GM08714 (cell line): ENCODE data around the gene MTCP1.

ENCODE experiments used
- H3K4me3 ChIP-seq: fragments of 200-500 bp; sonication (Bioruptor generic); 2 replicates; pipeline ENCODE4 v1.5.1; 2014; ENCODE audit warnings: mild to moderate bottlenecking, low read length, inconsistent platforms
- ZNF274 ChIP-seq: IDR thresholded peaks from 2 replicates; pipeline ENCODE4 v1.6.1; 2012; ENCODE audit warnings: mild to moderate bottlenecking, low read depth, low read length

The MTCP1 gene

DNA sequence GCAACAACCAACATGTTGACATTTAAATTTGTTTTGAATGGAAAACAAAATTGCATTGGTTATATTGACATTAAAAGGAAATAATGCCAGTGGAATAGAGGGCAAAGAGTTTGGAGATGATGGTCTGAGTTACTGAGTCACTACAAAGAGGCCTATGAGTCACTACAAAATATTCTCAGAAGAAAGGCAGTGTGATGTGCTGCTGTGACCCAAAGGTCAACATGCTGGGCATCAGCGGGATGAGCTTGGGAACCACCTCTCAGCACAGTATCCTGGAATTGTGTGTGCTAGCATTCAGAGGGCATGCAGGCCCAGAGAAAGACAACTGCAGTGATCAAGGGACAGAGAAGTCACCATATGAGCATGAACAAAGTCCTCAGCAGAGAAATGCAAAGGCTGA lies 2.8 kb downstream of the MTCP1 start:
- no peak for TF ChIP-seq ZNF274
- H3K4me3 ChIP-seq, result no peak overlapping the region; the same call in 1 of the 2 replicates

DNA sequence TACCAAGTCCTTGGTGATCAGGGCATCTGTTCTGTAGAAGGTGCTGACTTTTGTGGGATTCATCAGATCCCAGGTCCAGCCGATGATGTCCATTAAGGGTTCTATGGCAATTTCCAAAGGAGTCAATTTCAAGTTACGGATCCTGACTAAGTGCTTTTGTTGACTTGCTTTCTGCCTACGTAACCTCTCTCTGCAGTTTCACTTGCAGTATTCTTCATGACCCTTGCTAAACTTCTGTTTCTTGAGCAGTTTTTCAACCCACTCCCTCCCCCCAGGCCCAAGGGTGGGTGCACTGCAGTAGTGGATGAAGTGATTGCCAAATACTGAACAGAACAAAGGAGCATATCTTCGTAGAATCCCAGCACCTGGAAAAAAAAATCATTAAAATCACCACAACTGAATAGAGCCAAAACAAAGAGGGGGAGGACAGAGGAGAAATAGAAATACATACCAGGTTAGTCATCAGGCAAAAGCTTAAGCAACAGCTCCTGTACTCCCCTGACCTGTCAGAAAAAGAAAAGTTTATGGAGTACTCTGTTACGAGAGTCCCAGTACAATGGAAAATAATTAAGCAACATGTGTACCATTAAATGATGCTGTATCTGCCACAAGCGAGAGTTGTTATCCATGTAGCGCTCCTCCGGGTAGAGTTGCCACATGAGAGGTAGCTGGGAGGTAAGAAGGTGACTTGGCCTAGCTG lies 5.8 kb downstream of the MTCP1 start:
- no peak for TF ChIP-seq ZNF274
- no peak overlapping the region for H3K4me3 ChIP-seq

DNA sequence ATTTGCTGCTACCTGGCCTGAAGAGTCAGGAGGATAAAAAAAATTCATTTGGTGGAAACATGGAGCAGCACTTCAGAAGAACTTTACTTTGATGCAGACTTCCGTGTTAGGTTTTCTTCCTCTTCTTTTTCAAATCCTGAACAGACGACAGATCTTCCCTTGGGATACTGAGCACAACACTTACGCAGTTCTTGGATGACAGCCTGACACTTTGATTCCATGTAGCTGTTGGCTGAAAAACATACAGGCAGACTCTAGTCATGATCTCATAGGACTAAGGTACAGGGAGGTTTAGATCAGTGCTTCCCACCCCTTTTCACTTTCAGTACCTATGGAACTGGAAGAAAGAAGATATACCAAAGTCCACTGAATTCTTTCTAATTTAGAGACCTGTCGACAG lies 9.2 kb downstream of the MTCP1 start:
- TF ChIP-seq ZNF274, result no peak
- H3K4me3 ChIP-seq, result no peak overlapping the region

DNA sequence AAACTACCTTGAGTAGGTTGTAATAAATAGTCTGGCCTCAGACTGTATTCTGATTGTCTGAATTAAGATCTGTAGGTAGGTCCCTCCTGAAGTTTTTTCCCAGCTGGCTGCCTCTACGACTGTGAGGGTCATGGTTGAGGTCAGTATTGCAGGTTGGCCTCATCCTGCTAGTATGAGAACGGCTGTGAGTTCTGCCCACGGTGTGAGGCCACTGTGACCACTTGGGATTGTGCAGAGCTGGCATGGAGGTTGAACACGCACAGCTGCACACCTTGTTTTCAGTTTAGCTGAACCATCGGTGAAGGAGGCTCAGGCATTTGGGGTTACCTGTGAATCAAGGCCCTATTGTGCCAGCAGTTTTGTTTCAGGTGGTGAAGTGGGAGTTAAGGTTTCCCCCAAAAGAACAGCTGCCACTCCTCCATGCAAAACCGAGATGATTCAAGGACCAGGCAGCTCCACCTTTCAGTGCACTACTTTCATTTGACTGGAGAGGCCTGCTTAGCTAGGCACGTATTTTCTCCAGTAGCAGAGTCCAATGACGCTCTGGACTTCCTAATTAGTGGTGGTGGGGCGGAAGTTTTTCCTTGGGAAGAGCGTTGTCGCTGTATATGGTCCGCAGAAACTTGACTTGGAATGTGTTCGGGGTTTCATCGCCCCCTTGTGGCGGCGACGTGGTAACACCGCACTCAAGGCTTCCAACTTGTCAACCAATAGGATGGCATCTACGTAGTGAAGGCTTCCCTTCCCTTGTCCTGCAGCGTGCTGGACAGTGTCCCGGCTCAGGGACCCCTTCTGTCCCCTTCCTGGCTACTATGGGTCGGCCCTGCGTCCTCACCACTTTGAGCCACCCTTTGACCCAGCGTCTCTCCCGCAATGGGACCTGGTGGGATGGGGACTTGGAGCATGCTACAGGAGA lies 13.8 kb downstream of the MTCP1 start:
- no peak for TF ChIP-seq ZNF274
- H3K4me3 ChIP-seq, result no peak overlapping the region

DNA sequence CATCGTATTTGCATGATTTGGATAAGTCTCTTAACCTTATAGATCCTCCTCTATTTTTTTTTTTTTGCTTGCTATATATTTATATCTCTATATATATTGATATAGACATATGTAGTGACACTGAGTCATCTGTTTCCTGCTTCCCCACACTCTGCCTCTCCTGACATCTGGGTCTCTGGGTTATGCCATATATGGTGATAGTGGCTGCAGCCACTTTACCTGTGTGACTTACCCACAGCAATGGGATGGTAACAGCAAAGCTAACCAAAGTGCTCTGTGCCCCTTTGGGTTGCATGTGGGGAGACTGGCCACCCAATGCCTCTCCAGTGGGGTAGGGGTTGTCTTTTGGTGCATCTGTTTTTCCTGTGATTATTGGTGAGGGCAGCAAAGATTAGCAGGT lies 14.5 kb downstream of the MTCP1 start:
- H3K4me3 ChIP-seq, result no peak overlapping the region
- no peak for TF ChIP-seq ZNF274

DNA sequence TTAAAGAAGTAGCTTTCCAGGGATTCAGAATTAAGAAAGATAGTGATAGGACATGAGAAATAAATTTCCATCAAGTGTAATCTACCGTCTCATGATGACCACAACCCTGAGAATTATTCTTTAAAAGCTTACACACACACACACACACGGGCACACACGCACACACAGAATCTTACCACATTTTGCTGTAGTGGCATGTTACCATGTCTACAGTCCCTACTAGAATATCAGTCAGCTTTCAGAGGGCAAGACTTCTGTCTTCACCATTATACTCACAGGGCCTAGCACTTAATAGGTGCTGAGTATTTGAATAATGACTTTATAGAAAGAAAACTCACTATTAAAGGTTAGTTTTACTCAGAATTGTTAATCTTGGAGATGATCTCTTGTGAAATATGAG lies 15.4 kb downstream of the MTCP1 start:
- no peak for TF ChIP-seq ZNF274
- H3K4me3 ChIP-seq, result no peak overlapping the region

DNA sequence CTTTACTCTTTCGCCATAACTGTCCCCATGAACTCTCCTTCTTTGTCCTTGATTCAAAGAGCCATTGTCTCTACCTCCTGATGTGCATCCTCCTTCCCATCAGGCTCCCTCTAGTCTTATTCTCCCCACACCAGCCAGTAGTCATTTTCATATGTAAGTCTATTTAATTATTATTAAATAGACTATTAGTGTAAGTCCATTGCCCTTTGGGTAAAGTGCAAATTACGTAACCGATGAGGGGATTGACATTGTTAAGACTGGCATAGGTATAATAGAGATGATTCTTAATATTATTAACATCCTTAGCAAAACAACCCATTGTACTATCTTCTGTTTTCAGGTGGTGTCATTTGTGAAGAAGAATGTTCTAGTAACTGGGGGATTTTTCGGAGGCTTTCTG lies 16.7 kb downstream of the MTCP1 start:
- no peak overlapping the region for H3K4me3 ChIP-seq
- TF ChIP-seq ZNF274, result no peak

DNA sequence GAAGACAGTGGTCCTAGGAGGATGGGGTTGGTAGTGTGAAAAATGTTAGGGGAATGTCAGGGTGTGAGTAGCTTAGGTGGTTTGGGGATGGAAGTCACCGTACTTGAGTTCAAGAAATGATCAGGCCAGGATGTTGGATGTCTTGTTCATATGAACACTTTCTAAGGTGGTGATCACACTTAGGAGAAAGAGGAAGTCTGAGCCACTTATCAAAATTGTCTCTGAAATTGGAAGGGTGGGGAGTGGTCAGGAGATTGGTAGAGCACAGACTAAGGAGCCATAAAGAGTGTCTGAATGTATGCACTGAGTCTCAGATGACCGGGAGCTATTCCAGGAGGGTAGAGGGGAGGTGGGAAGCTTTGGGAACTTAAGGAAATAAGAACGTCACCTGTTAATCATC lies 17.3 kb downstream of the MTCP1 start:
- no peak for TF ChIP-seq ZNF274
- H3K4me3 ChIP-seq, result no peak overlapping the region

DNA sequence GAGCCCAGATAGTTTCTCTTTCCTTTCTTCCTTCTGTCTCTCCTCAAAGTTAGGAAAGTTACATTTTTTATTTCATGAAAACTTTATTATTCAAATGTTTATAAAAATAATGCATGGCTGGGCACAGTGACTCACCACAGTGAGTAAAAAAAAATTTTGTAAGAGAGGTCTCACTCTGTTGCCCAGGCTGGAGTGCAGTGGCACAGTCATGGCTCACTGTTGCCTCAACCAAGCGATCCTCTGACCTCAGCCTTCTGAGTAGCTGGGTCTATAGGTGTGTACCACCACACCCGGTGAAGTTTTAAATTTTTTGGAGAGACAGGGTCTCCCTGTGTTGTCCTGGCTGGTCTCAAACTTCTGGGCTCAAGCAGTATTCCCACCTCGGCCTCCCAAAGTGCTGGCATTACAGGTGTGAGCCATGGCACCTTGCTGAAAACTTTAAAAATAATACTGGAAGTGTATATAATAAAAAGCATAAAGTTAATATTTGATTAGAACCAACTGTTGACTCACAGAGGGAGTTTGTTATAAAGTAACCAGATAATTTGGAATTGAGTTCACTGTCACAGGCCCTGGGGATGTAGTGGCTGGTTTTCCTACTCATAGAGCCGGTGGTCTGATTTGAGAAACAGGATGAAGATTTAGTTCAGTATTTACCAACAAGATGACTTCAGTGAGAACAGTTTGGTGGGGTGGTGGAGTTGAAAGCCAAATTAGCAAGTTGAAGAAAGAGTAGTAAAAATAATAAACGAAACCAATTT lies 18.0 kb downstream of the MTCP1 start:
- no peak for TF ChIP-seq ZNF274
- H3K4me3 ChIP-seq, result no peak overlapping the region

DNA sequence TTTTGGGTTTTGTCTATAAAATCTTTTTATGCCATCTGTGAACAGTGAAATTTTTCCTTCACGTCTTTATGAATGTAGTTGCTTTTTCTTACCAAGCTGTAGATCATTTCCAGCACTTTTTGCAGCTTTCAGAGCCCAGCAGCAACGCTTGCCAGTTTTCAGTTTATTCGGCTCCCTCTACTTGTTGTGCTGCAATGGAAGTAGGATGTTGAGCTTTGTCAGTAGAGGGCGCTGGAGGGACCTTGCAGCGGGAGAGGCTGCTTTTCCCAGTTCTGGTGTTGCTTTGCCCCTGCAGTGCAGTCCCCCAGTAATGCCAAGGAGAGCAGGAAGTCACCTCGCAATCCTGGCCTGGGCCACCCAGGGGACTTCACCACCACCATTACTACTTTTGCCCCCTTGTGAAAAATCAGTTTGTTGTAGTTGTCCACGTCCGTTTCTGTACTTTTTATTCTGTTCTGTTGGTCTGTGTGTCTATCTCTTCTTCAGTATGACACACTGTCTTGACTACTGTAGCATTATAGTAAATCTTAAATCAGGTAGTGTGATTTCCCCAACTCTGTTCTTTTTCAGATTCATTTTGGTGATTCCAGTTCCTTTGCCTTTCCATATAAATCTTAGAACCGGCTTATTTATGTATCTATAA lies 21.8 kb downstream of the MTCP1 start:
- H3K4me3 ChIP-seq, result no peak overlapping the region
- TF ChIP-seq ZNF274, result no peak

DNA sequence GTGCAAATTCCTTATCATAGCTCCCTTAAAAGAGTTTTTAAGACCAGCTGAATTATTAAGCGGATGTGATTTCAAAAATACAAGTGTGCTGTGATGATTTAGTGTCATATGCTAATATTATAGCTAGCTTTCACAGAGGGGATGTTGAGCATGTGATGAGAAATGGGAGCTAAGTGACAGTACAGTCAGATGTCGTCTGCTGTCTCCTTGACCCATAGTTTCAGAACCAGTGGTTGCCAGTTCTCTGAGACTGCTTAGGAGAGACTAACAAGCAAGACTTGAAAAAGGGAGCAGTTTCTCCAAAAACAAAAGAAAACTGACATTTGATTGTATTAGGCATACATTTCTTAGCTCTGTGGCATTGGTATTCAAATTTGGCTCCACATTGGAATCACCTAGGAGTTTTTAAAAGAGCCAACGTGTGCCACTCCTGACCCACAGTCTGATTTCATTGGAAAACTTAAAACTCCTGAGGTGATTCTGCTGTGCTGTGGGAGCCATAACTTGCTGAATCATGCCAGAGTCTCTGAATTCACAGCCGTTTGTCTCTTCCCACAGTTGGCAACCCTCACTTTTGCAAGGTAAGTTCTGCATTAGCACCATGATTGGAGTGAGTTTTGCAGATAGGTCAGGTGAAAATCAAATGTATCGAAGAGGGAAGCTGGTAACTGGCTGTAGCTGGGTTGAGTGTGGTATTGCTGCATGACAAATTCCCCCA lies 24.0 kb downstream of the MTCP1 start:
- H3K4me3 ChIP-seq, result no peak overlapping the region
- TF ChIP-seq ZNF274, result no peak

DNA sequence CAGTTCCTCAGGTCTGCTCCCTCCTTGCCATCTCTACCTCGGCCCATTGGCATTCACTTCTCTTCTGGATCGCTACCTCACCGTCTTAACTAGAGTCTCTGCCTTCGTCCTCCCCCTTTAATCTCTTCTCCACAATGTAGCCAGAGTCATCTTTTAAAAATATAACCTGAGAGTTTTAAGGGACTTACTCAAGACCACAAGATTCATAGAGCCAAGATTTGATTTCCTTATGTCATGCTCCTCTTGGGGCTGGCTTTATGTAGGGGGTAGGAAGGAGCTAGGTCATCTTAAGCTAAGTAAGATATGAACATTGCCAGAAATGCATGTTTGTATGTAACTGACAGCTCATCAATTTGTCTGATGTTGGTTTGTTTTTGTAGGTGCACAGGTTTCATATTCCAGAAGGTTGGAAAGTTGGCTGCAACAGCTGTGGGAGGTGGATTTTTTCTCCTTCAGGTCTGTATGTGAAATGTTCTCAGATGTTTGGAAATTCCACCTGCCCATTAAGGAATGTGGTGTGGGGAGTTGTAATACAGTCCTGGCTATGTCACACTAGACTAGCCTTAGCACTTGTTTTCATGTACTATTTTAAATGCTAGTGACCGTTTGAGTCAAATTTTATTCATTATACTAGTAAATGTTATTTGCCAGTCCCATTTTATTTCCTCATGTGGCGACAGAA lies 24.7 kb downstream of the MTCP1 start:
- TF ChIP-seq ZNF274, result no peak

DNA sequence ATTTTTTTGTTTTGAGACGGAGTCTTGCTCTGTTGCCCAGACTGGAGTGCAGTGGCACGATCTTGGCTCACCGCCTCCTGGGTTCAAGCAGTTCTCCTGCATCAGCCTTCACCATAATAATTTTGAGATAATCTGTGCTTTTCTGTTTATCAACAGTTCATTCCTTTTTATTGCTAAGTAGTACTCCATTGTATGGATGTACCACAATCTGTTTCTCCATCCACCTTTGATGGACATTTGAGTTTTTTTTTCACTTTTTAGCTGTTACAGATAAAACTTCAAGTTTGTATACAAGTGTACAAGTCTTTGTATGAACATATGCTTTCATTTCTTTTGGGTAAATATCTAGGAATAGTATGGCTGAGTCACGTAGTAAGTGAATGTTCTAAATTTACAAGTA lies 35.2 kb downstream of the MTCP1 start:
- H3K4me3 ChIP-seq, result no peak overlapping the region
- no peak for TF ChIP-seq ZNF274

More for the DNA sequence above, 24.7 kb downstream of the MTCP1 start:
- H3K4me3 ChIP-seq, result no peak overlapping the region

DNA sequence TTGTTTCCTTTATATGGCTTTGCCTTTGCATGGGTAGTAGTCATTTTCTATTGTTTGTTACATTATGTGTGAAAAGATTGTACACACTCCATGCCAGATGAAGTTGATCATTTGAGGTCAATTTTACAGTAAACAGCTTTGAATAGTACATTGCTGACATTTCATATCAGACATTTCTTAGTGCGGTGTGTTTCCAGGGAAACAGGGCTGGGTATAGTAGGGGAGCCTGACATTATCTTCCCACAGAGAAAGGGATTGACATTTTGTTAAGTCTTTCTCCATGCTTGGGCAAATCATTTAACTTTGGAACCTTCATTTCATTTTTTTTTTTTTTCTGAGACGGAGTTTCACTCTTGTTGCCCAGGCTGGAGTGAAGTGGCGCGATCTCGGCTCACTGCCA lies 39.3 kb downstream of the MTCP1 start:
- no peak for TF ChIP-seq ZNF274
- H3K4me3 ChIP-seq, result no peak overlapping the region
